GM18511 (cell line): ENCODE measurements around the gene SPATS2L.

Experiments used
- ATAC-seq: cut with Tn5 transposase; IDR thresholded peaks from one replicate; pipeline ENCODE4 v1.9.1; 2021; ENCODE audit warnings: mild to moderate bottlenecking, moderate library complexity; ENCODE audit not compliant: unreplicated experiment

SPATS2L gene

DNA sequence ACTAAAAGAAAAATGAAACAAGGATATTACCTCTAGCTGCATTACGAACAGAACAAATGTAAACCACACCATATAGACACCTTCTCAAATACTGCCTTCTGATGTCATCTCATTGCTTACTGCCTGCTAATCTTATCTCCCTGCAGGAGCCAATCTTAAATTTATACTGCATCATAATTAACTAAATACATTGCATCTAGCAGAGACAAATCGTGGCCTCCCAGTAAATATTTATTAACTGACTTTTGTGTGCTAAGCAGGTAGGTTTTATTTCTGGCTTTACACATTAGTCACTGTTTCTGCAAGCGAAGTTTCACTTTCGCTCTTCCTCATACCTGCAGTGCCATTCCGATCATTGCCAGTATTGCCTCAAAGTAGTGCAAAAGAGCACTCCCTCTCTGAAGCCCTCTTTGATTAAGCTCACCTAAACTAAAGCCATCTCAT is 67.5 kb downstream of the SPATS2L start:
- ATAC-seq: peak; percentile 92

DNA sequence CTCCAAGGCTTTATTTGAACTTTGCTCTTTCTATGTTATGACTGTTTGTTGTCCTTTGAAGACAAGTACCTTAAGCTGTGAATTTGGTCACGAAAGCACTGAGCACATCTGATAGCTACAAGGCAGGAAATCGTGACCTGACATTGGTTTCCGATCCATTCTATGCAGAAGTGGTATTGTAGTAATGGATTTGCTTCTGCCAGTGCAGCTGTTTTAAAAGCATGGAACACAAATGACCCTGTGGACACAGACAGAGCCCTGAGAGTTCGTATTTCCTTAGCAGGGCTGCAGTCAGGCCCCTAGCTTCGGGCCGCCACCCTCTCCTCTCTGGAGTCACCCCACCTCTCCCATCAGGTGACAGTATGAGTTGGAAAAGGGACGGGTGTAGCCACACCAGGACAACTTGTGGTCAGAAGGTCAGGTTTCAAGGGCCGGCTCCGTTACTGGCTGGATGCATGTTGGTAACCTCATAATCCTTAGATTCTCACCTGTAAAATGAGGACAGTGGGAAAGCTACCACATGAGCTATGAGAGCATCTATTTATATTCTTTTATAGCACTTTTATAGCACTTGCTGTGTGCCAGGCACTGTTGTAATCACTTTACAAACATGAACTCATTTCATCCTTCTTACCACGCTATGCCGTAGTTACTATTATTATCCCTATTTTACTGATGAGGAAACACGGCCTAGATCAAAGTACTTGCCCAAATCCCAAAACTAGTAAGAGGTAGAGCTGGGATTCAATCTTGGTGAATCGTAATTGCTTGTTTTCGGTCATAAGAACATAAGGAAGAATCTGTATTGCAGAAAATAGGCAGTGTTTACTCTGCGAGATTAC is 70.2 kb downstream of the SPATS2L start:
- ATAC-seq: no peak

DNA sequence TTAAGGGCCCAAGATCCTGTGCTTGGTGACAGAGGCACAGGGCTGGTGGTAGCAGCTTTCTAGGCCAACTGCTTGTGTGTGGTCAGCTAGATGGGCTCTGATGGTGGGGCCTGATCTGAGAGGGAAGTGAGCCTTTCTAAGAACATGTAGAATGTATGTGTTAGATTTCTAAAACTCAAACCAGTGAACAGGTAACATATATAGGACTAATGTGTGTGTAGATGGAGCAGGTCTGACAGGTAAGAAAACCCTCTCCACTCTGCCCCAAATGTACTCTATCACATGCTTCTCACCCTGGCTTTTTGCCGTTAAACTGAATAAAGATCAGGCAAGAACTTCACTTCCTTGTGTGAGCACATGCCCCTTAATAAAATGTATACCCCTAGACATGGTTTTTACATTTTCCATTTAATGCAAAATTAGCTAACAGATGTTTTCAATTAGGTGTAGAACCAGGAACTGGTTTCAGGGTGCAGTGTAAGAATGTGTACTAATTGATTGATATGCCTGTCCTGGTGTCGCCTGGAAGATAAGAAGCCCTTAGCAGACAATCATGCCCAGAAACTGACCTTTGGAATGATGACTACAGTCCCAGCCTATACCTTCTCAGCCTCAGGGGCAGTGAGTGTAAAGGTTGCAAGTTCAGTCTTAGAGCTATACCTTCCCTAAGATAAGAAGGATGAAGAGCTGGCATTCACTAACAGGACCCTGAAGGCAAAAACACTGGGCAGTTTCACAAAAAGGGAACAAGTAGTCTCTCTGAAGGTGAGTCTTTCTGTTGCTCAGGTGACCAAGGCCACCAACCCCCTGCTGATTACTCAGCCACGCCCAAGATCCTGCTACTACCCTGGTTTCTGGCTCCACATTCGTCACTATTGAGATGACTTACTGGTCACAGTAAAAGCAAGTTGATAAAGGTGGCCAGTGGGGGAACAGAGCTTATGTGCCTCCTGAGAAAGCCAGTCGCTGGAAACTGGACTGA is 71.2 kb downstream of the SPATS2L start:
- no peak for ATAC-seq

DNA sequence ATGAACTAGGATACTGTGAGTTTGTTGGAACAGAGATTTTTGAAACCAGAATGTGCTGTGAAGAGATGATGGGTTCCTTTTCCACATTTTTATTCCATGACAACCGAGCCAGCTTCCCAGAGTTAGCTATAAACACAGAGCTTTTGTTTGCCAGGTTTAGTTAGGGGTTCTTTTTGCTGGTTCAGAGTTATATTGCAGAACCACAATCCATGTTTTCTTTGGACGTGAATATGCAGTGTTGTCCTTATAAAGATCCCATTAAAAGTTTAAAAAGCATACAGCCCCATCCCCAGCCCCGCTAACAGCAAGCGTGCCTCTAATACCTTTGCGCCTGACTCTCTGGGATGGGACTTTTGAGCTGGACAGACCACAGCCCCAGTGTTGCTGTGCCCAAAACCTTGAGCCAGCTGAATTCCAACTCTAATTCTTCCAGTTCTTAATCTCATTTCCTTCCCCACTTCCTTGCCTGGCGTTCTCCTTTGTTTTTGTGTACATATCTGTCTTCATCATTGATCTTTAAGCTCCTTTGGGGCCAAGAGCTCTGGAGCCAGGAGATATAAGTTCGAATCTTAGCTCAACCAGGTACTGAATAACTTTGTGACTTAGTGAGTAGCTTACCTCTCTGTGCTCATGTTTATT is 72.3 kb downstream of the SPATS2L start:
- ATAC-seq: no peak

DNA sequence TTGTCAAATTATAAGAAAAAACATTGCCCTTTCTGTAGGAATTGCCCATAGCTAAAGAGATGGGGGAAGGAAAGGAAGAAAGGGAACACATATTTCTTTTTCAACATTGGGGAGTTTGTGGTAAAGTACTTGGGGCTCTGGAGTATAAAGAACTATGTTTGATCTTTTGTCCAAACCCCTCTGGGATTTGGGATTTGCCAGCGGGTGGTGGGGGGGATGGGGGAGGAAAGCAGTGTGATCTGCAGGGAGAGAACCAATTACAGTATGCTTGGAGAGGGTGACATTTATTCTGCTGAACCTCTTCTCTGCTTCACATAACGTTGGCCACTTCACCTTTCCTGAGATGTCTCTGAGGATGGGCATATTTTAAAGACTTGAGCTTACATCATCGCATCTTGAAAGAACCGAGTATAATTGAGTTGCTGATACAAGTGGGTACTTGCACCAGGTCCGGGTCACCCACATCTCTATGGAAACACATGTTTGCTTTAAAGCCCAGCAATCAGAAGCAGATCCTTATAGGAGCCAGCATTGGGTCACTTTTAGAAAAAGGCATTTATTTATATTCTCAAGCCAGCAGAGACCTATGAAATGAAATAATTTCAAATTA is 73.1 kb downstream of the SPATS2L start:
- ATAC-seq: no peak

DNA sequence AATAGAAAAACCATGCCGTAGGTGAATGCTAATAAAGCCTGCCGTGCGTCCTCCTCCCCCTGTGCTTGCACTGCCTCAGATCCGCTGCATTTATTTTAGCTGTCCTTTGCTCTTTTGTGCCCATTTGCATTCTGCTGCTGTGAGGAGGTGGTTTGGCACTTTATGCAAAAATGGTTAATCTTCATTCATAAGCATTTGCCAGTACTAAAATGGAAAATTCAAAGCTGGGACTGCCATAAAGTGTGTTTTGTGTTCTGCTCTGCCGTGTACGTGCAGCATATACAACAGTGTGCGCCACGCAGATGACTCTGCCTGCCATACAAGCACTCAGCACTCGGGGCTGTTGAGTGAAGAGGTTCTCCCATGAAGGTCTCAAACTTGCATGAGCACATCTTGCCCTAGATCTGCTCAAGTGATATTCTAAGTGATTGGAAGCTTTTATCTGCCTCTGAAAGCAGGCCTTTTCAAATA is 73.6 kb downstream of the SPATS2L start:
- ATAC-seq: no peak

DNA sequence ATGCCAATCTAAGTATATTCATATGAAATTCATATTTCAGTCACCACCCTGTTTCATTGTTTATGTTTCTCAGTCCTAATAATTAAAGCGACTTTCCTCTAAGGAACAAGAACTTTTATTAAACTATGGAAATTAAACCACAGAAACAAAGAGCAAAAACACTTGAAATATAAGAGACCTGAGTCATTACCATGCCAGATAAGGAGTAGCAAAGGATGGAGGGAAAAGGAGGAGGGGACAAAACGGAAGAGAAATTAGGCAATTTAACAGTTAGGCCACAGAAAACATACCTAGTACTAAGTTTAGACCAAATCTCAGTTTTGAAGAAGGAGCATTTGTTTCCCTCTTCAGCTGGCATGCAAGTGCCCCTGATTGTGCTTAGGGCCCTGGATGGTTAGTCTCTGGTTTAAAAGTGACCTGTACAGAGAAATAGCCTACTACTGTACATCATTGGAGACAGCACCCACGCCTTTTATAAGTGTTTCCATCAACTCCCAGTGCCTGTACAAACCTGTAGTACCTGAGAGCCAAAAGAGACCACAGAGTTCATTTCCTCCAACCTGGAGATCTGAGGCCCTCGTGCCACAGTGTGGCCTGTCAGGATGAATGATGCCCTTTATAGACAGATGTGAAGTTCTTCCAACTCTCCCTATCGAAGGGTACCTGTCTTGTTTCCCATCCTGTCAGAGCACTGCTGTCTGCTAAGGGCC is 74.5 kb downstream of the SPATS2L start:
- peak; percentile 38 for ATAC-seq

DNA sequence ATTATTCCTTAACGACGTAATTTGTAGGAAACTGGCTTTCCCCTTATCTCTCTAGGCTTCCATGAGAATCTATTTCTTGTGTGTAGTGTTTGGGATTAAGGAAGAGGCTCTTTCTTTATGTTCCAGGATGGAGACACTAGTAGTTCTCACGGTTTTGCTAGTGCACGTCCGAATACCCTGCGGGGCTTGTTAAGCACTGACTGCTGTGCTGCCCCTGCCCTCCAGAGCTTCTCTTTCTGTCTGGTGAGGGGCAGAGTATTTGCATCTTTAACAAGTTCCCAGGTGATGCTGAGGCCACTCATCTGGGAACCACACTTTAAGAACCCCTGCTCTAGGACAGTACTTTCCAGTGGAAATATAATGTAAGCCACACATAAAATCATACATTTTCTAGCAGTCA is 76.4 kb downstream of the SPATS2L start:
- no peak for ATAC-seq

DNA sequence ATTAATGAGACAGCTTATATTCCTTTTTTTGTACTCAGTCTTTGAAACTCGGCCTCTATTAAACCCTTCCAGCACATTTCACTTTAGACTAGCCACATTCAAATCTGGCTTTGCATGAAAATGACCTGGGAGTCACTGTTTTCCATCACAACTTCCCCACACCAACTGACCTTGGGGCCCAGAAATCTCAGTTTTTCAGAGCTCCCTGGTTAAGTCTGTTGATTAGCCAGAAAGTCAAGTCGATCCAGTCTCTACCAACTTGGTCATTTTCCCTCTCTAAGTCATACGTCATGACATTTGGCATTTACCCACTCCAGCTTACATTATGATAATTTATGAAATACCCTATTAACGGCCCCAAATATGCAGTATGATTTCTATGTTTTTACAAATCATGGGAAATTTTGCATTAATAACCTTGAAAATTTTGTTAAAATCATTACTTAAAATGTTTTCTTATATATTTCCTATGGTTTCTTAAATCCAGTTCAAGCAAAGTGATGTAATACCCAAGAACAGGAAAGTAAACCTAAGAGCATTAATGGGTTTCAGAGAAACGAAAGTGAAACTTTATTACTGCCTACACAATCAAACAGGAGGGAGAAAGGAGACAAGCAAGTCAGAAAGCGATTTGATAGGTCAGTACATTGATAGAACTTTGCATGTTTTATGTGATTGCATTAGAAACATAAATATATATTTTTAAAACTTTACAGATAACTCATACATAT is 77.1 kb downstream of the SPATS2L start:
- ATAC-seq: peak; percentile 79

DNA sequence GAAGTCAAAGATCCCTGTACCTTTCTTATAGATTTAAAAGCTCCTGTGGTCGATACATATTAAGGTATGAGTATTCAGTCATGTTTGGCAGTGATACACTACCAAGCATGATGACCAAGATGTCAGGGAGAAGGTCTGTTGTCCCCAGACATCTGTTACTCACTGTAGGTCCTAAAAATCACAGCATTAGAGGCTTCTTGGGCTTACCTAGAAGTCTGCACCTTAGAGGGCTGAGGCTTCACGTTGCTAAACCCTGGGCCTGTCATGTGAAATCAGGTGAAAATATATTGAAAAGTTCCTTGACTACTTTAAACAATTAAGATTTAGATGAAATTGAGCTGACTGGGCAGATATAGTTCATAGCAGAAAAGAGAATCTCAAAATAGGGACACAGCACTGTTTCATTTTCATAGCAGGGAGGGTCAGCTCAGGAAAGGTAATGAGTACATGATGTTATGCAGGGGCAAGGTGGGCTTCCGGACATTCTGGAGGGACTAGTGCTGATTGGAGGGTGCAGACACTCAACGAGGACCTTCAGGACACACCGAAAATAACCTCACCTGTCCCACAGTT is 78.7 kb downstream of the SPATS2L start:
- ATAC-seq: no peak

DNA sequence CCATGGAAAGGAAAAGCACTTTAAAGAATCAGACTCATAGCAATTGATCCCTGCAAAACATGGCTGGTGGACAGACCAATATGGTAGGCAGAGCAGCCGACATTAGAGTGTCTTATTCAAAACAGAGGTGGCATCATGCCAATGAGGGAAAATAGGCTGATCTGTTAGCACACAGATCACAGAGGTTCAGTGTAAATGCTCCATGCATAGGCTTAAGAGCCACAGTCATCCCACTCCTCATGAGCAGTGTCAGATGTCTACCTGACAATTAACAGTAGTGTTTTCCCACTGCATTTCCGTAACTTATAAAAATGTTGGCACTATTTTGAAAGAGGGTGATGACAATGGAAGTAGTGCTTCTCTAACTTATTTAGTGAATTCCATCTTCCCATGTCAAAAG is 86.7 kb downstream of the SPATS2L start:
- no peak for ATAC-seq

DNA sequence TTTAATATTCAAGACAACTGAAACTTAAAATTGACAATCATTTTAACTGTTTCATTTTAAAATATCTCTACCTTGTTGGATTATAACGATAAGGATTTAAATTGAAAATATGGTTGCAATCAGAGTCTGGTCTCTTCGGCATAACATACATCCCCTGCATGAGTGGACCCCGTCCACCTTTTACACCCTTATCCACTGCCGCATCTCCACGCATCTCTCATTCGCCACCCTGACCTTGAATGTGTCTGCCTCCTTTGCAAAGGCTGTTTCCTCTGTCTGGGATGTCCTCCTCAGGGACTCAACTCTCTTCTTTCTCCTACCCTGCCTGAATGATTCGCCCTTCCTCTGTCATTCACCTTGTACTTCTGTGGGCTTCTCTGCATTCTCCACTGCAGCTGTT is 87.6 kb downstream of the SPATS2L start:
- ATAC-seq: no peak

DNA sequence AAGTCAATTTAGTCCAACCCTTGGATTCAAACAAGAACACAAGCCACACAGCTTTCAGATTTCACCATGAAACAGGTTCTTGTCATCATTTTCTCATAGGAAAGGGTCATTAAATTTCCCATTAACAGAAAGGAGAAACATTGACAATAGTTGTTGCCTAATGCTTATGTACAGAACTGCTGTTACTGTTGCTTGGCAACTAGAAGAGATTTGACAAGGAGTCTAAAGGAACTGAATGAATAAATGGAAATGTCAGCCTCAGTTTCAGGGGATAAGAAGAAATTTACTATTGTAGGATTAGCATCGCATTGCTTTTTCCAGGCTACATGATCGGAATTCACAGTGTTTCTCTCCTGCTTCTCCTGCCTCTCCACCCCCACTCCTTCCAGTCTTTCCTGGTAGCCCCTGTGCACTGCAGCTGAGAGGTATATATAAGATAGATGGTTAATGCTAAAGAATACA is 90.3 kb downstream of the SPATS2L start:
- ATAC-seq: no peak

DNA sequence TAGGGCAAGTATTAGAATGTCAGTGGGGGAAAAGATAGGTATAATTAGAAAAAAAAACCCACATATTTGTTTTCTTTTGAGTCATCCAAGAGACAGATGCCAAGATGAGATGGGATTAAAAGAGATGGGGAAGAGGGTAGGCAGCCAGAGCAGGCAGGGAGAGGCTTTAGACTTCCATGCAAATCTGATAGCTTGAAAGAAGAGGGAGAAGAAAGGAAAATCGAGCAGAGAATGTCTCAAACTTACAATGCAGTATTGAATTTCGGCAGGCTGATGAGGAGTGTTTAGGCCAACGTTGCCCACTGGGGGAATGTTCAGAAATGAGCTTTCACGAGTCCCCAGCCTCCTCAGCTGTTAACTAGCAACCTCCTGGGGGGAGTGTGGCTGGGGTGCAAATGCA is 91.3 kb downstream of the SPATS2L start:
- no peak for ATAC-seq

DNA sequence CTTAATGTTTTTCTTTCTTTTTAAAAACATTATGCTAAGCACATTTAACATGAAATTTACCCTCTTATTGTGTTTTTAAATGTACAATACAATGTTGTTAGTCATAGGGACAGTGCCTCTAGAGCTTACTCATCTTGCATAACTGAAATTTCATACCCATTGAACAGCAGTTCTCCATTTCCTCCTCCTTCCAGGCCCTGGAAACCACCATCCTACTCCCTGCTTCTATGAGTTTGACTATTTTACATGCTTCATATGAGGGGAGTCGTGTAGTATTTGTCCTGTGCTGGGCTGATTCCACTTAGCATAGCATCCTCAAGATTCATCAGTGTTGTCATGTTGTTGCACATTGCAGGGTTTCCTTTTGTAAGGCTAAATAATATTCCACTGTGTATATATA is 92.6 kb downstream of the SPATS2L start:
- no peak for ATAC-seq

DNA sequence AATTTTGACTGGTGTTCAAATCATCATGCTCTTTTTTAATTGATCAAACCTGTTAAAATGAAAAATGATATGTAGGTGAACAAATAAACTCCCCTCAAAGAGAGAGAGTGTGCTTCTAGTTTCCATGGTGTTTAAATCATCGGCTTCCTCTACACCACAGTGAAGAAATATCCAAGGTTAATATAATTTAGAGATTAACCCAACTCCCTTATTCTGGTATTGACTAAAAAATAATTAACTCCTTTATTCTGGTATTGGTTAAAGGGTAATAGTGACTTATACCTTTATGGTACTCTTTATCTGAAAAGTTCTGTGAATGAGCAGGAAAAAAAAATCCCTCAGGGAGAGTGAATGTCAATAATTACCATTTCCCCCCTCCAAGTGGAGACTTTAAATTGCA is 93.1 kb downstream of the SPATS2L start:
- ATAC-seq: no peak

DNA sequence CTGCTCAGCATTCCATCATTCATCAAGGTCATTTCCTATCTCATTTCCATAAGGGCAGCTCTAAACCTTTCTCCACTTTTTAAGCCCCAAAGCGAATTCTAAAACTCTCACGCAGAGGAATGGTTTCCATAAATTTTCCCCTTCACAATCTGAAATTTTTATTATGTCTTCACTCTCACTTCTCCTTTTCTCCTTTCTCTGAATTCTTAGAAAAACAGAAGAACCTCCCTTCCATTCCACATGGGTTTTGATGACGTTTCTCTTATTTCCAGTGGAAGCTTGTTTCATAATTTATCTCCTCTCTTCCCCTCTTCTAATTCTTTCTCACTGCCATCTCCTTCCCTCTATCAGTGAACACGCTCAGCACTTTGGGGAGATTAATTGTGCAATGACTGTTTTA is 97.3 kb downstream of the SPATS2L start:
- ATAC-seq: no peak

DNA sequence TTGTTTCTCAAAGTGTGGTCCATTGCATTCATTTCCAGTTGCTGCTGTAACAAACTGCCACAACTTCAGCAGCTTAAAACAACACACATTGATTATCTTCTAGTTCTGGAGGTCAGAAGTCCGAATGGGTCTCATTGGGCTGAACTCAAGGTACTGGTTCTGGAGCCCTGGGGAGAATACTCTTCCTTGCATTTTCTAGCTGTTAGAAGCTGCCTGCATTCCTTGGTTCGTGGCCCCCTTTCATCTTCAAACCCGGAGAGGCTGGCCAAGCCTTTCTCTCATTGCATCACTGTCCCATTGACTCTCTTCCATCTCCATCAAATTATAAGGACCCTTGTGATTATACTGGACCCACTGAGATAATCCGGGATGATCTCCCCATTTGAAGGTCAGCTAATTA is 98.1 kb downstream of the SPATS2L start:
- ATAC-seq: no peak
